ENCODE results near the gene SUCNR1. TPM values are rescaled to one million over a fixed set of nuclear protein-coding genes. Genes with fewer than 3 reads are reported as not detected.
A peak's percentile ranks its signal among the peaks of the same experiment; 100 is the strongest.

Gene SUCNR1
- total and polyA plus RNA-seq, 2 donors (not counting 1 experiment from before 2014, with no cell fraction given): under 0.01 to 0.02 TPM

DNA sequence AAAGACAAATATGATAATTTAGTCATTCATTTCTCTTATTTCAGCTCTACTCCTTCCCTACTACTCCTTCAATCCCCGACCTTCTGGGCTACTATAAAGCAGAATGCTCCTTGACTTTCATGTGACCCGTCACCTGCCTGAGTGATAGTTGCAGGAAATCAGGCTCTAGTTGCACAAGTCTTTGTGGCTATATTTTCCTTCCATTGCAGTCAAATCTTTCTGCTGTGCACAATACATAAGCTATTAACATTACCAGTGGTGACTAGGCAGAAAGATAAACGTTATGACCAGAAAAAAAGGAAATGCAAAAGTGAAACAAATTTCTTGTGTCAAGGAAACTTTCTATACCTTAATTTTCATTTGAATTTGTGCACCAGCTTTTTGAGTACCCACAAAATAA, 2.3 kb downstream of the SUCNR1 start:
- Histone ChIP-seq H3K27ac (ENCODE audit: insufficient read depth, low read length) (no peak overlapping the region), H4K20me1 (ENCODE audit: control insufficient read depth, extremely low read depth, insufficient read depth, low read length) (no peaks in the 10 kb centered on the region), H3K27me3 (ENCODE audit: control insufficient read depth, insufficient read depth, low read length) (no peaks in the 10 kb centered on the region), H3K9ac (ENCODE audit: insufficient read depth, low read length) (no peak overlapping the region), H2AFZ (ENCODE audit: low read length) (peak overlapping the region; percentile 9), H3K4me2 (ENCODE audit: extremely low read depth, insufficient read depth, low read length) (no peak overlapping the region), H3K79me2 (ENCODE audit: control insufficient read depth, insufficient read depth, low read length) (no peaks in the 10 kb centered on the region), H3K4me3 (replicated peaks in 1 of 4; ENCODE audit: control extremely low read depth in 1 of 4, insufficient read depth in 1 of 4, low read depth in 3 of 4, low read length in 4 of 4) (no peak overlapping the region), H3K36me3 (ENCODE audit: control insufficient read depth, insufficient read depth, low read length) (no peaks in the 10 kb centered on the region), H3K9me3 (ENCODE audit: control insufficient read depth, insufficient read depth, low read depth, low read length) (no peaks in the 10 kb centered on the region), H3K4me1 (ENCODE audit: control insufficient read depth, extremely low read depth, insufficient read depth, low read length) (no peaks in the 10 kb centered on the region)
- DNase-seq (ENCODE audit: low read depth in 2 of 2): no peak
- TF ChIP-seq, protein P1, sequence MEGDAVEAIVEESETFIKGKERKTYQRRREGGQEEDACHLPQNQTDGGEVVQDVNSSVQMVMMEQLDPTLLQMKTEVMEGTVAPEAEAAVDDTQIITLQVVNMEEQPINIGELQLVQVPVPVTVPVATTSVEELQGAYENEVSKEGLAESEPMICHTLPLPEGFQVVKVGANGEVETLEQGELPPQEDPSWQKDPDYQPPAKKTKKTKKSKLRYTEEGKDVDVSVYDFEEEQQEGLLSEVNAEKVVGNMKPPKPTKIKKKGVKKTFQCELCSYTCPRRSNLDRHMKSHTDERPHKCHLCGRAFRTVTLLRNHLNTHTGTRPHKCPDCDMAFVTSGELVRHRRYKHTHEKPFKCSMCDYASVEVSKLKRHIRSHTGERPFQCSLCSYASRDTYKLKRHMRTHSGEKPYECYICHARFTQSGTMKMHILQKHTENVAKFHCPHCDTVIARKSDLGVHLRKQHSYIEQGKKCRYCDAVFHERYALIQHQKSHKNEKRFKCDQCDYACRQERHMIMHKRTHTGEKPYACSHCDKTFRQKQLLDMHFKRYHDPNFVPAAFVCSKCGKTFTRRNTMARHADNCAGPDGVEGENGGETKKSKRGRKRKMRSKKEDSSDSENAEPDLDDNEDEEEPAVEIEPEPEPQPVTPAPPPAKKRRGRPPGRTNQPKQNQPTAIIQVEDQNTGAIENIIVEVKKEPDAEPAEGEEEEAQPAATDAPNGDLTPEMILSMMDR (conservative IDR thresholded peaks at IDR 0.05 in 1 of 2, IDR thresholded peaks at IDR 0.05 in 1 of 2; ENCODE audit: low read depth in 1 of 2, low read length in 2 of 2): no peak
- TF ChIP-seq EZH2 (IDR thresholded peaks at IDR 0.05; ENCODE audit: low read length, missing control alignments): no peak

DNA sequence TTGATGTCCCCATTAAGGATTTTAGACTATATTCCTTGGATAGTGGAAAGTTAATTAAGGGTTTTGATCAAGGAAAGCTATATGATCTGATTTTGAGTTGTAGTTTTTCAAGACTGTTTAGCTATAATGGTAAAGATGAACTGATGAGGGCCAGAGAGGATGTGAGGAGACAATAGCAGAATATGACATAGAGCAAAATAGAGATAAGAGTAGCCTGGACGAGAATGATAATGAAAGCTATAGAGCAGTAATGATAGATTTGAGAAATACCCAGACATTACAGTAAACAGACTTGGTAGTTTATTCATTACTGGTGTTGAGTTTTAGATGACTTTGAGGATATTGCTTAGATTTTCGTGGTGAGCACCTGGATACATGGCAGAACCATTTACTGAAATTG, 3.8 kb downstream of the SUCNR1 start:
- TF ChIP-seq, protein P1 (conservative IDR thresholded peaks at IDR 0.05 in 1 of 2, IDR thresholded peaks at IDR 0.05 in 1 of 2; ENCODE audit: low read depth in 1 of 2, low read length in 2 of 2): no peak
- TF ChIP-seq EZH2 (IDR thresholded peaks at IDR 0.05; ENCODE audit: low read length, missing control alignments): no peak
- H3K27me3 ChIP-seq (ENCODE audit: control insufficient read depth, insufficient read depth, low read length): no peaks in the 10 kb centered on the region
- no peaks in the 10 kb centered on the region for H3K9me3 ChIP-seq (ENCODE audit: control insufficient read depth, insufficient read depth, low read depth, low read length)
- H3K36me3 ChIP-seq (ENCODE audit: control insufficient read depth, insufficient read depth, low read length): no peaks in the 10 kb centered on the region
- no peak overlapping the region for H3K27ac ChIP-seq (ENCODE audit: insufficient read depth, low read length)
- H4K20me1 ChIP-seq (ENCODE audit: control insufficient read depth, extremely low read depth, insufficient read depth, low read length): no peaks in the 10 kb centered on the region
- no peak overlapping the region for H2AFZ ChIP-seq (ENCODE audit: low read length)
- no peak overlapping the region for H3K9ac ChIP-seq (ENCODE audit: insufficient read depth, low read length)
- H3K4me3 ChIP-seq (replicated peaks in 1 of 4; ENCODE audit: control extremely low read depth in 1 of 4, insufficient read depth in 1 of 4, low read depth in 3 of 4, low read length in 4 of 4): no peak overlapping the region
- H3K4me1 ChIP-seq (ENCODE audit: control insufficient read depth, extremely low read depth, insufficient read depth, low read length): no peaks in the 10 kb centered on the region
- no peak overlapping the region for H3K4me2 ChIP-seq (ENCODE audit: extremely low read depth, insufficient read depth, low read length)
- DNase-seq (ENCODE audit: low read depth in 2 of 2): no peak
- H3K79me2 ChIP-seq (ENCODE audit: control insufficient read depth, insufficient read depth, low read length): no peaks in the 10 kb centered on the region

DNA sequence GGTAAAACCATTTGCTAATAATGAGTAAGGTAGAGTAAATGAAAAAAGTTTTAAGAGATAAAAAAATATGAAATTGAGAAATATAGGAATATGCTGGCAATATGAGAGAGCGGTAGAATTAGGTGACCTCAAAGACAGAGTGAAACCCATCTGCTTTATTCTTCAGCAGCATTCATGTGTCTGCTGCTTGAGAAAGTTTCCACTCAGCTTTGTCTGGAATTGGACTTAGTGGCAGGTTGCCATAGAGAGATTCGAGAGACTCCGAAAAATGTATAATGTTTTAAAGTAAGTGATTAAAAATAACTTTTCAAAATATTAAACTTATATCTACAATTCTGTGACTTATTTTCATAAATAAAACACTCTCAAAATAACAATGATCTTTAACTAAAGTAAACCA, 5.0 kb downstream of the SUCNR1 start:
- Histone ChIP-seq H3K4me1 (ENCODE audit: control insufficient read depth, extremely low read depth, insufficient read depth, low read length) (no peaks in the 10 kb centered on the region), H3K36me3 (ENCODE audit: control insufficient read depth, insufficient read depth, low read length) (no peaks in the 10 kb centered on the region), H3K9me3 (ENCODE audit: control insufficient read depth, insufficient read depth, low read depth, low read length) (no peaks in the 10 kb centered on the region), H3K4me2 (ENCODE audit: extremely low read depth, insufficient read depth, low read length) (no peak overlapping the region), H2AFZ (ENCODE audit: low read length) (no peak overlapping the region), H3K27me3 (ENCODE audit: control insufficient read depth, insufficient read depth, low read length) (no peaks in the 10 kb centered on the region), H3K4me3 (replicated peaks in 1 of 4; ENCODE audit: control extremely low read depth in 1 of 4, insufficient read depth in 1 of 4, low read depth in 3 of 4, low read length in 4 of 4) (no peak overlapping the region), H3K27ac (ENCODE audit: insufficient read depth, low read length) (no peak overlapping the region), H3K9ac (ENCODE audit: insufficient read depth, low read length) (no peak overlapping the region), H3K79me2 (ENCODE audit: control insufficient read depth, insufficient read depth, low read length) (no peaks in the 10 kb centered on the region), H4K20me1 (ENCODE audit: control insufficient read depth, extremely low read depth, insufficient read depth, low read length) (no peaks in the 10 kb centered on the region)
- no peak for DNase-seq (ENCODE audit: low read depth in 2 of 2)
- TF ChIP-seq, protein P1 (conservative IDR thresholded peaks at IDR 0.05 in 1 of 2, IDR thresholded peaks at IDR 0.05 in 1 of 2; ENCODE audit: low read depth in 1 of 2, low read length in 2 of 2): no peak
- TF ChIP-seq EZH2 (IDR thresholded peaks at IDR 0.05; ENCODE audit: low read length, missing control alignments): no peak

Data from fibroblast of lung (primary cell).